Dedifferentiated amniotic fluid mesenchymal stem cell (primary cell): ENCODE measurements around the gene SLC15A4.
"Not testable (repeated sequence)": the region's sequence is repeated elsewhere in the genome, so short reads cannot be mapped to it uniquely, and the experiment has no call there.

ENCODE experiments used
- DNase-seq: peaks from one replicate; pipeline ENCODE4 v3.0.0-alpha.2; 2016; ENCODE audit errors: extremely low spot score

Gene SLC15A4

DNA sequence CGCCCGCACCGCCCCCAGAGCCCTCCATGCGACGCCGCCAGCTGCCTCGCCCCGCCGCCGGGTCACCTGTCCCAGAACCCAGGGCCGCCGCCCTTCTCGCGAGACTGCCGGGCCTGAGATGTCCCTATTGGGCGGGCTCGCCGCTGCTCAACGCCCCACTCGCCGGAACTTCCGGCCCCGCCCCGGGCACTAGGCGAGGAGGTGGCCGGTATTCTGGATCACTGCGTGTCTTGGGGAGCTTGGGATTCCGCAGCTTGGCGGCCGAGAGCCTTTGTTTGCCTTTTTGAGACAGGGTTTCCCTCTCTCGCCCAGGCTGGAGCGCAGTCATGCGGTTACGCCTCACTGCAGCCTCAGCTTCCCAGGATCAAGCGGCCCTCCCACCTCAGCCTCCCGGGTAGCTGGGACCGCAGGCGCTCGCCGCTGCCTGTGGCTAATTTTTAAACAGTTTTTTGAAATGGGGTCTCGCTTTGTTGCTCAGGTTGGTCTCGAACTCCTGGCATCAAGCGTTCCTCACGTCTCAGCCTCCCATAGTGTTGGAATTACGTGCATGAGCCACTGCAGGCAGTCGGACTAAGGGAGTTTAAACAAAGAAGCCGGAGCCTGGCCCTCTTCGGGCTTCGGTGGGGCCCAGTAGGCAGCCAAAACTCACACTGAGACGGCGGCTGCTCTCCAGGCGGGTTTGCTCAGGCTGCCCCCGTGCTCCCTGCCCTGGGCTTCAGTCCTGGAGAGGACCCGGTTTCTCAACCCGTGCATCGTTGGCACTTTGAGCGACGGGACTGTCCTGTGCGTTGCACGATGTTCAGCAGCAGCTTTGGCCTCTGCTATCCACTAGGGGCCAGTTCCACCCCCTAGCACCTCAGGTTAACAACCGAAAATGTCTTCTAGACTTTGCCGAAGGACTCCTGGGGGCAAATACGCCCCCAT, at the start of gene SLC15A4:
Gene SLC15A4 (minus strand): TSS at position 43 of the 924 bp plus-strand sequence. CDS start 15 bp downstream, at position 28.
- peak; percentile 86 for DNase-seq

DNA sequence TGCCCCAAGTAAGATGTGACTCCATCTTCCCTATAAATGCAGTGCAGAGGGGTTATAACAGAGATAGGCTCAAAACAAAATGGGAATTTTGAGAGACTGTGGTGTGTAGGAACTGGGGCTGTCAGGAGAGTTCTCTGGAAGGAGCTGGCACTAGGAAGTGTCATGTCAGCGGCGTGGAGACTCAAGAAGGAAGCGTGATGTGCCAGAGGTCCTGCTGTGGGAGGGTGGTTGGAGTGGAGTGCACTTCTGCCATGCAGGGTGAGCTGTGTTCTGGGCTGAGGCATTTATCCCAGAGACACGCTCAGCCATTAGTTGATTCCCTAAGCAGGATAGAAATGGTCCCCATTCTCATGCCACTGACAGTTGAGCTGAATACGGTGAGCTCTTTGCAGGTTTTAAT, 48.5 kb upstream of the SLC15A4 start:
- no peak for DNase-seq

DNA sequence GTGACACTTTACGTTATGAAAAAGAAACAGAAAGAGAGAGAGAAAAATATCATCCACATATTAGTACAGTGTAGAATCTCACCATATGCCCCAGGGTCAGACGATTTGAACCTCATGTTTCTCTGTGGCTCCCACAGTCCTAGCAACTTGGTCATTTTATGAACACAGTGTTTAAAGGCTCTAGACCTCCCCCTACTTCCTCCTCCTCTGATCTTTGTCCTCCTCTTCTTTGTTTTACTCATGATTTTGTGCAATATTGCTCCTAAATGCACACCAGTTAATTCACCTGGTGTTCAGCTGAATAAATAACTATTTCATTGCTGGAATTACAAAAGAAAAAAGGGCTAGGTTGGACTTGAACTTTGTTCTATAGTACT, 47.7 kb upstream of the SLC15A4 start:
- no peak for DNase-seq

- no peak for DNase-seq
These were observed 43.7 kb upstream of the SLC15A4 start for GRCh38 chr12:128867466-128867865.

DNA sequence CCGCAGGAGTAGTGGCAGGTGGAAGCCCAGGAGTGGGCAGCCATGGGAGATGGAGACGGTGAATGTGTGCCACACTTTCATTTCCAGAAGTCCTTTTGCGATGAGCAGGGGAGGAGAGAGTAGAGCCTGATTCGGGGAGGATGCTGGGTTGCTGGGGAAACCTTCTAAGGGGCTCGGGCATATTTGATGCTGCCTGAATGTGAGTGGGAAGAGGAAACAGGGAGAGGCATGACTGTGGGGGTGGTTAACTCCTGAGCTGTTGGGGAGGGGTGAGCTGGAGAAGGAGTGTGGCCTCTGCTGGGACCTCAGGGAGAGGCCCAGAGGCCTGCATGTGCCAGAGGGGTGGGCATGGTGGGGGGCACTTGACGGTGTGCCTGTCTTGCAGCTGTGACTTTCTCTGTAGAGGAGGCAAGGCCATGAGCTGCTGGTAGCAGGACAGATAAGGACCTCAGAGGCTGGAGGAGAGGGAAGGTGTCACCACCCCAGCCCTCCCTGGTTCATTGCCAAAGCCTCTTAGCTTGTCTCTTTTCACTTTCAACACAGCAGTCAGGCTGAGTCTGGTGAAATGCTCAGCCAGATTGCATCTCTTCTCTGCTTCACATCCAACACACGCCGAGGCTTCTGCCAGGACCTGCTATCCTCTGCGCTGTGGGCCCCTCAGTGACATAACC, 40.9 kb upstream of the SLC15A4 start:
- no peak for DNase-seq

DNA sequence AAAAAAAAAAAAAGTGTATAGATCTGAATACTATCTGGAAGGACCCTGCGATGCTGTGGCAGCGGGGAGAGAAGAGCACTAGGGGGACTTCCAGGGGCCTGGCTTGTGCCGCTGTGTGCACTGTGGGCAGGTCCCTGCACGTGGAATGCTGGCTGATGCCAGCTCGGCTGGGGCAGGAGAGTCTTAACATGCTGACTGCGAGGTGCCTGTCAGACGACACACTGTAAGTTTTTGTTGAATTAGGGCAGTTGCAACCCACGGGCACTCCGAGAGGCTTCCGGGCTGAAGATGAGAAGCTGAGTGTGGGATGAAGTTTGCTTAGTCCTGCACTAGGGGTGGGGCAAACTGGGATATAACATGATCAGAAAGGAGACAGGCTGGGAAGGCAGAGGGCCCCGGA, 40.2 kb upstream of the SLC15A4 start:
- no peak for DNase-seq

GRCh38 chr12:128861226-128862016, 37.7 kb upstream of the SLC15A4 start:
- DNase-seq, result no peak

GRCh38 chr12:128859311-128859710, 35.6 kb upstream of the SLC15A4 start:
- DNase-seq, result no peak

GRCh38 chr12:128857133-128857763, 33.5 kb upstream of the SLC15A4 start:
- DNase-seq, result no peak

- no peak for DNase-seq
These were observed 33.0 kb upstream of the SLC15A4 start for GRCh38 chr12:128856791-128857078.

- DNase-seq, result no peak
These were observed 32.5 kb upstream of the SLC15A4 start for GRCh38 chr12:128856035-128856790.

- no peak for DNase-seq
These were observed 29.9 kb upstream of the SLC15A4 start for GRCh38 chr12:128853600-128854197.

DNA sequence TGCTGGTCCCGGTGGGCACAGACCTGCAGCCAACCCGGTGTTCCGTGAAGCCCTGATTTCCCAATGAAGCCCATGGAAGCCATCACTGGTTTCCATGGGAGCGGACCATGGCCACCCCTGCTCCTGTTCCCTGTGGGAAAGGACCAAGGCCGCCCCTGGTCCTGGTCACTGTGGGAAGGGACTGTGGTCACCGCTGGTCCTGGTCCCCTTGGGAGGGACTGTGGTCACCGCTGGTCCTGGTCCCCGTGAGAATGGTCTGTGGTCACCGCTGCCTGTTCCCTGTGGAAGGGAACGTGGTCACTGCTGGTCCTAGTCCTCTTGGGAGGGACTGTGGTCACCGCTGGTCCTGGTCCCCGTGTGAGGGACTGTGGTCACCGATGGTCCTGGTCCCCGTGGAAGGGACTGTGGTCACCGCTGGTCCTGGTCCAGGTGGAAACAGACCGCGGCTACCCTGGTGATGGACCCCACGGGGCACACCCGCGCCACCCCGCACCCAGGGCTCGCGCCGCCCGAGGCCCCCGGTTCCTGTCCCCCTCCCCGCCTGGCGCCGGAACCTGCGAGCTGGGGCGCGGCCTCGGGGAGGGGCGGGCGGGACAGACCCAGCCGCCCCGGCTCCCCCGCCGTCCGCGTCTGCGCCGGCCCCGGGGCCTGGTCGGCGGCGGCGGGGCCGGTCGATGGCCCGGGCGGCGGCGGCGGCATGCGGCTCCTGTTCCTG, 29.3 kb upstream of the SLC15A4 start, which contains the start of gene GLT1D1:
Gene GLT1D1 (plus strand): TSS at position 594 of the 715 bp plus-strand sequence. CDS start 104 bp downstream, at position 698.
- no peak for DNase-seq

DNA sequence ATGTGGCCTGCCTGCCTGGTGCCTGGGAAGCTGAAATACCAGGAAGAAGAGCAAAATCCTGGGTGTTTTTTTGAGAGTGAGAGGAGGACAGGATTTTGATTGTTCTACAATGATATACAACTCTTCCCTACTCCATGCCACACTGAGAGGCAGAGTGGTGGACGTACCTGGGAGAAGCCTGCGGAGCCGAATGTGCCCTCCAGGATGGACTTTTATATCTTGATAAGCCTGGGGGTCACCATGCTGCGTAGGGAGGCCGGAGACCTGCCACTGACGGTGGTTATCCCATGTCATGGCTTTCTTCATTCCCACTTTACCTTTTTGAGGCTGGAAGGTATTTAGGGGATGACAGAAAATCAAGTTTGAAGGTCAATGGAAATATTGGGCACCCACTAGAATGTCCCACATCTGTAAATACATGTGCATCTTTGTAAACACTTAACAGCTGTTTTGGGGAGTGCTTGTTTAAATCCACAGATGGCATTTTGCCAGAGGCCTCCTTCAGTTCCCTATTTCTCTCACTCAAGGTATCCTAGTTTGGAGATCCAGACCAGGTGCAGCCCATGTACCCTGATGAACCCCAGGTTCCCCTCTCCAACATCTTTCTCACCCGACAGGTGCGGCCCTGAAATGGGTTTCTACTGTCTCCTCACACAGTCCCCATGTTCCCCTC, 28.4 kb upstream of the SLC15A4 start:
- DNase-seq, result no peak

DNA sequence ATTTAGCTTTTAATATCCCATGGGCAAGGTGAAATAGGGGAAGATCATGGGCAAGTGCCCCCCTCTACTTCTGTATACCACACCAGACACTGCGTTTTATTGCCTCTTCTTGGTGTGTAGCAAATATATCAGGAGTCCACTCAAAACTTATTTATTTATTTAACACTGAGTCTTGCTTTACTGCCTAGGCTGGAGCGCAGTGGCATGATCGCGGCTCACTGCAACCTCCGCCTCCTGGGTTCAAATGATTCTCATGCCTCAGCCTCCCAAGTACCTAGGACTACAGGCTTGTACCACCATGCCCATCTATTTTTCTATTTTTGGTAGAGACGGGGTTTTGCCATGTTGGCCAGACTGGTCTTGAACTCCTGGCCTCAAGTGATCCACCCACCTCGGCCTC, 27.7 kb upstream of the SLC15A4 start:
- DNase-seq, result not testable (repeated sequence)

DNA sequence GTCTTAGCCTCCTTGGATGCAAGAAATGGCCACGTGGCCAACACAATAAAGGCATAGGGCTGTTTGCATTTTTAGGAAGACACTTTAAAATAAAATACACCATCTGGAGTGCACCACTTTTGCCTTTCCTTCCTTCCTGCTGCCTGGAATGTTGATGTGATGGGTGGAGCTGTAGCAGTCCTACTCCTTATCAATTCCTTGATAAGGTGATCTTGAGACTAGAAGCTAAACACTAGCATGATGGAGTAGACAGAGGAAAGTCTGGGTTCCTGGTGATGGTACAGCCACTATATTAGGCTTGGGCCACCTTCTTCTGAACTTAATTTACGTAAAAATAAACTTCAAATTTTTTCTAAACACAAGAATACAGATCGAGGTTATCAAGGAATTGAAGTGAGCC, 26.6 kb upstream of the SLC15A4 start:
- no peak for DNase-seq

GRCh38 chr12:128849806-128850205, 26.0 kb upstream of the SLC15A4 start:
- not testable (repeated sequence) for DNase-seq

DNA sequence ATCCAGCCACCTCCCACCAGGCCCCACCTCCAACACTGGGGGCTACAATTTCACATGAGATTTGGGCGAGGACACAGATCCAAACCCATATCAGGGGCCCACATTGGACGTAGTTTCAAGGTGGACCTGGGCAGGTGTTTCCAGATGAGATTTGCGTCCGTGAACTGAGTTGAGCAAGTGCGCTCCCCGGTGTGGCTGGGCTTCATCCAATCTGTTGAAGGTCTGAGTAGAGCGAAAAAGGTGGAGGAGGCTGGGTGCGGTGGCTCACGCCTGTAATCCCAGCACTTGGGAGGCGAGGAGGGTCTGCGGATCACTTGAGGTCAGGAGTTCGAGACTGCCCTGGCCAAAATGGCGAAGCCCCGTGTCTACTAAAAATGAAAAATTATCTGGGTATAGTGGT, 24.6 kb upstream of the SLC15A4 start:
- DNase-seq, result no peak

DNA sequence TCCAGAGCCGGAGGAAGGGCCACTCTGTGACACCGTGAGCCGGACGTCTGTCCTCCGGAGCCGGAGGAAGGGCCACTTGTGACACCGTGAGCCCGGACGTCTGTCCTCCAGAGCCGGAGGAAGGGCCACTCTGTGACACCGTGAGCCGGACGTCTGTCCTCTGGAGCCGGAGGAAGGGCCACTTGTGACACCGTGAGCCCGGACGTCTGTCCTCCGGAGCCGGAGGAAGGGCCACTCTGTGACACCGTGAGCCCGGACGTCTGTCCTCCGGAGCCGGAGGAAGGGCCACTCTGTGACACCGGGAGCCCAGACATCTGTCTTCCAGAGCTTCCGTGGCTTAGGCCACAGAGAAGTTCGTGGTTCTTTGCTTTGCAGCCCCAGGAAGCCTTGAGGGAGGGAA, 22.9 kb upstream of the SLC15A4 start:
- DNase-seq, result not testable (repeated sequence)
